Measurements from ENCODE around the gene HOXB7.

DNA sequence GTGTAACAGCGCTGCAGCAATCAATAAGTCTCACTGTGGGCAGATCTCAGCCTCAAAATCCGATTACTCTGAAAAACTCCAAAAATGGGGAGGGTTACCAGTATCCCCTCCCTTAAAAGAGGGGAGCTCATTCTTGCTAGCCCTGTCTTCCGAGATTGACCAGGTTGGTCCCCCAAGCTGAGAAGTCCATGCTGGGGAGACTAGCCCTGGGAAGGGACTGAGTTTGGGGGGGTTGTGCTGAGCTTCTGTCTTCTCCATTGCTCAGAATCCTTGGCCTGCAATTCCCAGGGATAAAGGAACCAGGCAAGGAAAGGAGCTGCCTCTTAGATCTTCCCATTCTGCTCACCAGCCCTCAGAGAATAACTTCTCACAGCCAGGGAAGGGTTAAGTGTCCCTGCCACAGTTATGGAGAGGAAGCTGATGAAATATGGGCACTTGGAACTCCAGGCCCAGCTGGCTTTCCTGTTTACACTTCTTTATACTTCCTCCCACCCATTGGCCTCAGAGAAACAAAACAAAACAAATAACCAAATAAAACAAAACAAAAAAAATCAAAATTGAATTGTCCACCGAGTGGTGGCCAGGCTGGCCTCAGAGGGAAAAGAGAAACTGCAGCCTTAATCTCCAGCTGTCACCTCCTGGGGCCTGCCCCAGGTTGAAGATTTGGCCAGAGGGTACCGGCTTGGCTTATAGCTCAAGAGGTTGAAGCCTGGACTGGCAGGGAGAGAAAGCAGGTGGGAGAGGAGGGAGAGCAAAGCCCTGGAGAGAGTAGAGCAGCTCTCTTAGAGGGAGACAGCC lies 23.3 kb downstream of the HOXB7 start:
- TF ChIP-seq CTCF (IDR thresholded peaks at IDR 0.05) (no peak), ELF4 (CRISPR knock-in tag; IDR thresholded peaks at IDR 0.05; ENCODE audit: low read depth) (no peak), ATF1 (CRISPR knock-in tag; IDR thresholded peaks at IDR 0.05) (no peak), ZNF219 (CRISPR knock-in tag; IDR thresholded peaks at IDR 0.05; ENCODE audit: borderline replicate concordance) (no peak), ATF2 (CRISPR knock-in tag; IDR thresholded peaks at IDR 0.05; ENCODE audit: borderline replicate concordance, low read depth) (no peak), SP1 (CRISPR knock-in tag; conservative IDR thresholded peaks at IDR 0.05) (no peak), GABPB1 (CRISPR knock-in tag; IDR thresholded peaks at IDR 0.05) (no peak), NR3C1 (CRISPR knock-in tag; conservative IDR thresholded peaks at IDR 0.05; ENCODE audit: low read depth) (no peak), RELA (CRISPR knock-in tag; IDR thresholded peaks at IDR 0.05; ENCODE audit: borderline replicate concordance) (no peak), NR1H2 (CRISPR knock-in tag; IDR thresholded peaks at IDR 0.05) (no peak)
- TF ChIP-seq, protein P1, sequence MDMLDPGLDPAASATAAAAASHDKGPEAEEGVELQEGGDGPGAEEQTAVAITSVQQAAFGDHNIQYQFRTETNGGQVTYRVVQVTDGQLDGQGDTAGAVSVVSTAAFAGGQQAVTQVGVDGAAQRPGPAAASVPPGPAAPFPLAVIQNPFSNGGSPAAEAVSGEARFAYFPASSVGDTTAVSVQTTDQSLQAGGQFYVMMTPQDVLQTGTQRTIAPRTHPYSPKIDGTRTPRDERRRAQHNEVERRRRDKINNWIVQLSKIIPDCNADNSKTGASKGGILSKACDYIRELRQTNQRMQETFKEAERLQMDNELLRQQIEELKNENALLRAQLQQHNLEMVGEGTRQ (CRISPR knock-in tag; IDR thresholded peaks at IDR 0.05), result no peak
- TF ChIP-seq, protein P2, sequence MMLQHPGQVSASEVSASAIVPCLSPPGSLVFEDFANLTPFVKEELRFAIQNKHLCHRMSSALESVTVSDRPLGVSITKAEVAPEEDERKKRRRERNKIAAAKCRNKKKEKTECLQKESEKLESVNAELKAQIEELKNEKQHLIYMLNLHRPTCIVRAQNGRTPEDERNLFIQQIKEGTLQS (CRISPR knock-in tag; conservative IDR thresholded peaks at IDR 0.05), result no peak
- TF ChIP-seq, protein P3, sequence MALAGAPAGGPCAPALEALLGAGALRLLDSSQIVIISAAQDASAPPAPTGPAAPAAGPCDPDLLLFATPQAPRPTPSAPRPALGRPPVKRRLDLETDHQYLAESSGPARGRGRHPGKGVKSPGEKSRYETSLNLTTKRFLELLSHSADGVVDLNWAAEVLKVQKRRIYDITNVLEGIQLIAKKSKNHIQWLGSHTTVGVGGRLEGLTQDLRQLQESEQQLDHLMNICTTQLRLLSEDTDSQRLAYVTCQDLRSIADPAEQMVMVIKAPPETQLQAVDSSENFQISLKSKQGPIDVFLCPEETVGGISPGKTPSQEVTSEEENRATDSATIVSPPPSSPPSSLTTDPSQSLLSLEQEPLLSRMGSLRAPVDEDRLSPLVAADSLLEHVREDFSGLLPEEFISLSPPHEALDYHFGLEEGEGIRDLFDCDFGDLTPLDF (CRISPR knock-in tag; IDR thresholded peaks at IDR 0.05), result no peak
